CD4-positive, alpha-beta T cell treated with Interferon alpha-2 for 1 hour (primary cell): ENCODE data around the gene TOLLIP.
A peak's percentile ranks its signal among the peaks of the same experiment; 100 is the strongest.

Source experiments
- DNase-seq, 2 donors: peaks; one replicate each; pipeline ENCODE4 v3.0.0-alpha.2; 2020 to 2022

Gene TOLLIP

GRCh38 chr11:1310772-1311468 is 1.5 kb upstream of the TOLLIP start:
- peak; percentile 71 to 76 for DNase-seq

GRCh38 chr11:1310318-1310687 is 871 bp upstream of the TOLLIP start:
- peak in 1 of 2 donors; percentile 34 for DNase-seq

- no peak for DNase-seq
Measured at GRCh38 chr11:1308743-1309497, 512 bp downstream of the TOLLIP start.

GRCh38 chr11:1307998-1308742 is 1.3 kb downstream of the TOLLIP start:
- no peak for DNase-seq

GRCh38 chr11:1307163-1307870 is 2.1 kb downstream of the TOLLIP start:
- DNase-seq = peak in 1 of 2 donors; percentile 34

- no peak for DNase-seq
Measured at GRCh38 chr11:1306186-1307162, 3.0 kb downstream of the TOLLIP start.

GRCh38 chr11:1305501-1306056 is 3.9 kb downstream of the TOLLIP start:
- no peak for DNase-seq

GRCh38 chr11:1305063-1305495 is 4.4 kb downstream of the TOLLIP start:
- no peak for DNase-seq

- no peak for DNase-seq
Measured at GRCh38 chr11:1304380-1304779, 5.1 kb downstream of the TOLLIP start.

GRCh38 chr11:1303973-1304372 is 5.5 kb downstream of the TOLLIP start:
- DNase-seq = no peak

- no peak for DNase-seq
Measured at GRCh38 chr11:1303126-1303821, 6.2 kb downstream of the TOLLIP start.

GRCh38 chr11:1302461-1303125 is 6.8 kb downstream of the TOLLIP start:
- DNase-seq = no peak

- no peak for DNase-seq
Measured at GRCh38 chr11:1302041-1302460, 7.4 kb downstream of the TOLLIP start.

- no peak for DNase-seq
Measured at GRCh38 chr11:1301220-1302000, 8.0 kb downstream of the TOLLIP start.

- no peak for DNase-seq
Measured at GRCh38 chr11:1300569-1301187, 8.8 kb downstream of the TOLLIP start.

GRCh38 chr11:1300121-1300520 is 9.3 kb downstream of the TOLLIP start:
- DNase-seq = no peak

- DNase-seq = no peak
Measured at GRCh38 chr11:1299621-1300020, 9.8 kb downstream of the TOLLIP start.

GRCh38 chr11:1298695-1299492 is 10.5 kb downstream of the TOLLIP start:
- peak in 1 of 2 donors; percentile 29 for DNase-seq
